Astrocyte of the spinal cord (primary cell): ENCODE data around the gene PCCA.

Experiments
- DNase-seq: peaks from one replicate; pipeline ENCODE4 v3.0.0; 2011; ENCODE audit warnings: low read depth, low spot score
- H3K4me3 ChIP-seq: 2 replicates; pipeline ENCODE4 v1.5.1; 2011; ENCODE audit warnings: low read depth, mild to moderate bottlenecking, low read length, moderate library complexity
- CTCF ChIP-seq: IDR thresholded peaks from 2 replicates; pipeline ENCODE4 v1.5.1; 2012; ENCODE audit warnings: low read depth, mild to moderate bottlenecking, low read length, inconsistent platforms
- in situ Hi-C: cut with HindIII; loops from 2 replicates; pipeline ENCODE4 v1.10.0; 2017; ENCODE audit warnings: low sequenced_read_pairs

Gene PCCA

DNA sequence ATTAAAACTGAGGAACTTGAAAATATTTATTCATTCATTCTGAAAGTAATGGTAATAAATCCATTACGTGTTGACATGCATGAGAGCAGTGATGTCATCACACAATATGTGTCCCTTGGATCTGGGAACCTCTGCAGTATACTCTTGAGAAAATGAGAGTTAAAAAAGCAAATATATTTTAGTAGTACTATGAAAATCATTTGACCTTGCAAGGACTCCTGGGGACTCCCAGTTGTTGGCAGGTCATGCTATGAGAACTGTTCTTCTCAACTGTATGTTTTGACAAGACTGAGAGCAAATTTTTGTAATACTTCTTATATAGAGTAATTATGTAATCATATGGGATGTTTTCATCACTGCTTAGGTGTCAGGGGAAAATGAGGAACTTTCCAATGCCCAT, 249.4 kb downstream of the PCCA start:
- in situ Hi-C loops: no loop called here
- TF ChIP-seq CTCF: no peak

GRCh38 chr13:100339411-100339940, 250.6 kb downstream of the PCCA start:
- no peak overlapping the region for H3K4me3 ChIP-seq
- in situ Hi-C loops: no loop called here
- no peak for TF ChIP-seq CTCF
- DNase-seq: peak; percentile 63

More for the DNA sequence above, 249.4 kb downstream of the PCCA start:
- H3K4me3 ChIP-seq: no peak overlapping the region
- peak; percentile 73 for DNase-seq

GRCh38 chr13:100340865-100341264, 252.0 kb downstream of the PCCA start:
- TF ChIP-seq CTCF: no peak
- DNase-seq: no peak
- in situ Hi-C loops: no loop called here
- H3K4me3 ChIP-seq: no peak overlapping the region

DNA sequence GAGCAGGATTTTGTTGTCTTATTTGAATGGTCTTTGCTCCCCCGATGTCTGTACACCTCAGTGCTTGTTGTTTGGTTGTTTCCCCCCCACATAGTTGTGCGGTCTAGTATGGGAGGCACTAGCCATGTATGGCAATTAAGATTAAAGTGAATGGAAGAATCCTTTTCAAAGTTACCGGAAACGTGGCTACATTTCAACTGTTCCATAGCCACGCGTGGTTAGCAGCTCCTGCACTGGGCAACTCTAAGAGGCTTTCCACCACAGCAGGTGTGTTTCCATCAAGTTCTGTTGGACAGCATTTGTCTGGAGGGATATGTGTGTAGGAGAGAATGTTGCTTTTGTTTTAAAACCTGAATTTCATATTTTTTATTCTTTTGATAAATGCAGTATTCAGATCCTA, 252.4 kb downstream of the PCCA start:
- no peak for TF ChIP-seq CTCF
- in situ Hi-C loops: no loop called here
- H3K4me3 ChIP-seq: no peak overlapping the region
- DNase-seq: no peak

DNA sequence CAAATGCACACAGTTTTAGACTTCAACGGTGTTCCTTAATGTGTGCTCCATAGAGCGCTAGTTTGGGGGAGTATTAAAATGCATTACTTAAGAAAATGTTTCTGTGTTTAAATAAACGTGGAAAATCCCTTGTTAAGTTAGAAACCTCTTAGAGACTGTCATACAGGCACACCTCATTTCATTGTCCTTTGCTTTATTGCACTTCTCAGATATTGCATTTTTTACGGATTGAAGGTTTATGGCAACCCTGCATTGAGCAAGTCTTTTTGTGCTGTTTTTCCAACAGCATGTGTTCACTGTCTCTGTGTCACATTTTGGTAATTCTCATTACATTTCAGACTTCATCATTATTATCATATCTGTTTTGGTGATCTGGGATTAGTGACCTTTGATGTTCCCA, 255.7 kb downstream of the PCCA start:
- in situ Hi-C loops: no loop called here
- TF ChIP-seq CTCF: no peak
- DNase-seq: no peak
- no peak overlapping the region for H3K4me3 ChIP-seq

DNA sequence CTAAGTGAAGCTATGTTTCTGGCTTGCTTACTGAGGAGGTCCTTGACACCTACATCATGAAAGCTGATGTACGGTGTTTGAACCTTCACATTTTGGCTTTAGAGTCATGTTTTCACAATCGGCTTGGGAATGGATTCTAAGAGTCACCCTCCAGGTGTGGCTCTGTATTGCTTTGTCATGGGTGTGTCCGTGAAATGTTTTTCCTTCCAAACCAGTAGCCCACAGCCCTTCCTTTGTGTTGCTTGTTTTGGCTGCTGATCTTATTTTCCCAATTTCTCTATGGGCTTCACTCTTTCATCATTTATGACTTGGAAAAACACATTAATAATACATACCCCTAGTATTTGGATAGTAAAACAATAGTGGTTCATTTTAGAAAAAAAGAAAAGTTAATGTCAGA, 259.1 kb downstream of the PCCA start:
- in situ Hi-C loops: no loop called here
- TF ChIP-seq CTCF: no peak
- peak; percentile 67 for DNase-seq
- H3K4me3 ChIP-seq: no peak overlapping the region

- no peak for DNase-seq
- in situ Hi-C loops: no loop called here
- no peak for TF ChIP-seq CTCF
- no peak overlapping the region for H3K4me3 ChIP-seq
Measured at GRCh38 chr13:100349594-100349993, 260.7 kb downstream of the PCCA start.
